ENCODE measurements around the gene KCP. TPM values are rescaled to one million over a fixed set of nuclear protein-coding genes. Genes with fewer than 3 reads are reported as not detected.

KCP gene
- total RNA-seq, 1 experiment from 2014 or later: 5.3 TPM

DNA sequence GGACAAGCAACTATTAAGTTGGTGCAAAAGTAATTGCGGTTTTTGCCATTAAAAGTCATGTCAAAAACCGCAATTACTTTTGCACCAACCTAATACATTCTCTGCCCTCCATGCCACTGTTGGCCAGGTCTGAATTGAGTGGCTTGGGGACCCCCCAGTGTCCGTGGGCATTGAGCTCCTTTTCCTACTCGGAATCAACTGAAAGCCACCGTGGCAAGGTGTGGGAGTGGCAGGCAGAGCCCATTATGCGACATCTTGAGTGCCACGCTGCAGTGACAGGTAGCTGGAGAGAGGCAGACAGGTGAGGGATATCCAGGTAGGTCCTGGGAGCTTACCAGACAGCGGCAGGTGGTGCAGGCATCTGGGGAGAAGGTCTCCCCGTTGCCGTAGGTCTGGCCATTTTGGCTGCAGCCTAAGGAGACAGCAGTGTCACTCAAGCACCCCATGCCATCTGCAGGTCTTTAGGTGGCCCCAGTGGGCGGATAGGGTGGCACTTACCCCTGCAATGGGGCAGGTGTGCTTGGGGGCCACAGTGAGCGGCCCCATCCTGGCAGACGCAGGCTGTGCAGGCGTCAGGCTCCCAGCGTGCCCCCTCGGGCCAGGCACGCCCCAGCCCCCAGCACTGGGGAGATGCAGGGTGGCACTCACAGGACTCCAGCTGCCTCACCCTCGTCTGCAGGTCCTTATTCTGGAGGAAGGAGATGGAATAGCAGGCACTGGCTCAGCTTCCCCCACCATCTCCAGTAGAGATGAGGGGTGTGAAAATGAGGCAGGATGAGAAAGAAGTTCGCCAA is 3.5 kb downstream of the KCP start:
- no peaks in the 10 kb centered on the region for H3K79me2 ChIP-seq (ENCODE audit: insufficient read depth, low read length)
- Mint-ChIP-seq H3K27me3 (ENCODE audit: low read depth) (peaks cover 22% of the 10 kb centered on the region), H3K27ac (no peak overlapping the region), H3K36me3 (ENCODE audit: insufficient read depth in 1 of 3, low read depth in 3 of 3) (peaks cover 0 to 13% (median 5%) of the 10 kb centered on the region in 3 experiments; a peak in 5 of 7 replicates), H3K4me1 (peaks cover 25 to 27% of the 10 kb centered on the region in 2 experiments), H3K4me3 (no peak overlapping the region), H3K9me3 (peaks cover 0 to 2% of the 10 kb centered on the region in 2 experiments; a peak in 1 of 5 replicates)
- peaks cover 5% of the 10 kb centered on the region; the same call in 1 of the 2 replicates for H3K4me1 ChIP-seq (ENCODE audit: insufficient read depth, low read length)
- no peak overlapping the region for H3T11ph ChIP-seq (ENCODE audit: low read length)
- no peak overlapping the region for H3K9ac ChIP-seq (ENCODE audit: extremely low read depth, insufficient read length, low read length)
- no peak overlapping the region for H4K91ac ChIP-seq (ENCODE audit: insufficient read length, low read depth, low read length)
- no peak overlapping the region for H3K23ac ChIP-seq (ENCODE audit: insufficient read length, low read depth, low read length)
- no peaks in the 10 kb centered on the region for H3K79me1 ChIP-seq (ENCODE audit: insufficient read depth, low read depth, low read length, poor library complexity, severe bottlenecking)
- no peak overlapping the region for H3K56ac ChIP-seq (ENCODE audit: insufficient read length, low read depth, low read length)
- no peak overlapping the region for H3K4me2 ChIP-seq (ENCODE audit: insufficient read depth, insufficient read length, low read length)
- H2BK15ac ChIP-seq (ENCODE audit: low read depth, low read length): no peak overlapping the region
- H4K20me1 ChIP-seq (ENCODE audit: control insufficient read depth, insufficient read depth, insufficient read length): no peaks in the 10 kb centered on the region
- H4K5ac ChIP-seq (ENCODE audit: insufficient read length, low read depth, low read length): no peak overlapping the region
- no peak overlapping the region for H2BK20ac ChIP-seq (ENCODE audit: low read depth, low read length, poor library complexity, severe bottlenecking)
- no peak overlapping the region for H3K27ac ChIP-seq (ENCODE audit: insufficient read length, low read depth, low read length)
- DNase-seq: peak; percentile 24
- H2BK12ac ChIP-seq (ENCODE audit: insufficient read length, low read depth, low read length): no peak overlapping the region
- no peak overlapping the region for H3K4ac ChIP-seq (ENCODE audit: low read depth, low read length)
- H2AK5ac ChIP-seq (ENCODE audit: insufficient read length, low read length): no peak overlapping the region
- no peak overlapping the region for H2BK5ac ChIP-seq (ENCODE audit: insufficient read length, low read length)
- no peak overlapping the region for H3K18ac ChIP-seq (ENCODE audit: insufficient read length, low read depth, low read length)
- no peak for TF ChIP-seq CTCF (conservative IDR thresholded peaks at IDR 0.05)
- no peak overlapping the region for H3K14ac ChIP-seq (ENCODE audit: insufficient read depth, low read length)
- no peaks in the 10 kb centered on the region for H3K9me3 ChIP-seq (ENCODE audit: control insufficient read depth, low read depth, low read length)
- no peak overlapping the region for H2AFZ ChIP-seq (ENCODE audit: low read length)
- no peak overlapping the region for H4K8ac ChIP-seq (replicated peaks; ENCODE audit: insufficient read length, low read depth, low read length)
- no peak overlapping the region for H2BK120ac ChIP-seq (ENCODE audit: low read depth, low read length, poor library complexity, severe bottlenecking)
- no peaks in the 10 kb centered on the region for H3K27me3 ChIP-seq (ENCODE audit: insufficient read depth, low read length)
- peaks cover 12% of the 10 kb centered on the region for H3K23me2 ChIP-seq (ENCODE audit: insufficient read length, low read depth, low read length, poor library complexity, severe bottlenecking)
- no CpG with 5 or more reads among the region's 19 CpGs for WGBS (ENCODE audit: extremely low coverage, insufficient read length, low lambda C conversion rate)
